HG03558 (cell line): ENCODE results near the gene BBS2.

Source experiments
- ATAC-seq: cut with Tn5 transposase; IDR thresholded peaks from one replicate; pipeline ENCODE4 v1.9.1; 2021; ENCODE audit warnings: moderate number of reproducible peaks; ENCODE audit not compliant: unreplicated experiment; ENCODE audit errors: extremely low read depth

BBS2 gene

GRCh38 chr16:56519459-56520250, at the start of gene BBS2:
Gene BBS2, minus strand, starts transcription at chr16:56520024. Its CDS starts 162 bp downstream, at chr16:56519862.
- peak; percentile 40 for ATAC-seq

DNA sequence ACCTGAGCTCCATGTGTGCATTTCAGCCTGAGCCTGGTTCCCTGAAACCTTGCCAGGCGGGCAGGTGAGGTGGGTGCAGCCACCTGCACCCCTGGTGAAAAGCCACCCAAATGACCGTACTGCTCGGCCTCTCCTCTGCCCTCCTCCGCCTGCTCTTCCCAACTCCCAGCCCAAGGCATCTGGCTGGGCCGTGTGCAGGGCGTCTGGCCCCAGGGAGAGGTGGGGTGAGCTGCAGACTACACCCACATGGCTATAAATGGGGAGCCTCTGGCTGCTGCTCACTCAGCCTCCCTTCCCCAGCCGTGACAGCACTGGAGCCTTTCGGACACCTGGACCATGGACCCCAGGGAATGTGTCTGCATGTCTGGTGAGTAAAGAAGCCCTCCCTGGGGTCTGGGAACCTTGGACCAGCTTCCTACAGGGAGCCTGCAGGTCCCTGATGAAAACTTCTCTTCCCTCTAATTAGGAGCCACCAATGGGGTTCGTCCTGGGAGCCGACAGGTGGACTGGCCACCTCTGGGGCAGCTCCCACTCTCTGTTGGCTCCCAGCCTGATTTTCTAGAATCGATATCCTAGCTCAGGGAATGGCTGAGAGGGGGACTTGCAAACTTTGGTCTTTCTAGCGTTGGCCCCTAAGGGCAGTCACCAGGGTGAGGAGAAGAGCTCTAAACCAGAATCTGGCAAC, 45.1 kb upstream of the BBS2 start, which contains the start of gene MT4:
TSS of gene MT4 (plus strand) at position 281 of the 685 bp plus-strand sequence. CDS start at position 337, 56 bp downstream.
- no peak for ATAC-seq

DNA sequence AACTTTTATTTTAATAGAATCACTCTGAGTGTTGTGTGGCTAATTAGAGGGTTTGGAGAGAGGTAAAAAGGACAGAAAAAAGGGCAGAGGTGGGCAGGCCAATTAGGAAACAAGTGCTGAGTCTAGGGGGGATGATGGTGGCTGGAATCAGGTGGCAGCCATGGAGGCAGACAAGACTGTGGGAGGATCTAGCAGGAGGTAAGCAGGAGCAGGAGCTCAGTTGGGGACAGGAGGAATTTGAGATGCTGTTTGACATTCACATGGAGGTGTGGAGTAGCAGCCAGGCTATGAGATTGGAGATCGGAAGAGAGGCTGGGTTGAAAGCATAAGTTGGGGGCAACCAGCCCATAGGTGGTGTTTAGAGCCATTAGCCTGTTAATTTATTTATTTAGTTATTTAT, 41.3 kb upstream of the BBS2 start:
- ATAC-seq, result no peak

GRCh38 chr16:56560447-56560846, 40.6 kb upstream of the BBS2 start:
- no peak for ATAC-seq

GRCh38 chr16:56559109-56559508, 39.3 kb upstream of the BBS2 start:
- ATAC-seq, result no peak

- no peak for ATAC-seq
Measured at GRCh38 chr16:56558024-56558747, 38.4 kb upstream of the BBS2 start.

- ATAC-seq, result no peak
Measured at GRCh38 chr16:56554441-56554840, 34.6 kb upstream of the BBS2 start.

DNA sequence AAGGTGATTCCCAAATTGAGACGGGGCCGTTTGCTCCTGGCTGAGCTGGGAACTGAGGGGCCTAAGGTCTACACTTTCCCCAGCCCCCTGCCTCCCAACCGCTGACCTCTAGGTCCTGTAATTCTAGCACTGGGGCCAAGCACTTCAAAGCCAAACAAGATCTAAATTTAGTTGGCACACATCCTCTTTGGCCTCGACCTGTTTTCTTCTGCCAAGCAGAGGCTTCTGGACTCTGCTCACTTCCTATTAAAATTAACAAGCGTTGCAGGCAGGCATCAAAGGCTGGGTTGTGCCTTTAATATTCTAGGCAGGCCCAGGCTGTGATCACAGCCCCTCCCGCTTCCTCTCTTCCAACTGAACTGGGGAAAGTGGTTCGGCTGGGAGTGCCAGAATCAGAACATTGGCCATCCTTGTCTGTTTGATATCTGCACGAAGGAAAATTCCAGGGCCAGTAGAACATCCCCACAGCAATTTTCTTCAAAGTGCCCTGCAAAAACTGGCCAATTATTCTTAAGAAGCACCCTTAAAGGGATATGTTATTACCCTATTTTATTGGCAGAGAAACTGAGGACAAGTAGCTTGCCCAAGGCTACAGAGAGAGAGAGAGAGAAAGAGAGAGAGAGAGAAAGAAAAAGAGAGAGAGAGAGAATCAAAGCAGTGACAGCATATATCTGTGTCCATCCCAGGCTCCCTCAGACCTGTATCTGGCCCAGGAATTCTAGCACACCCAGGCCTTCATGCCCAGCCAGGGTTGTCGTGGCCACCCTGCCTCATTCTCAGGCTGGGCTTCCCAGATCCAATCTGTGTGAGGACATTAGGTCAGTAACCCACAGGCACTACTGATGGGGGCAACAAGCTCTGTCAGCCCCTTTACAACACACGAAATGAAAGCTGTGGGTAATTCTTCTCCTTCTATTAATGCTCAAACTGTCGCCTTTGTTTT, 32.2 kb upstream of the BBS2 start:
- ATAC-seq, result no peak

- no peak for ATAC-seq
Measured at GRCh38 chr16:56549744-56550385, 30.0 kb upstream of the BBS2 start.

GRCh38 chr16:56549161-56549560, 29.3 kb upstream of the BBS2 start:
- no peak for ATAC-seq

DNA sequence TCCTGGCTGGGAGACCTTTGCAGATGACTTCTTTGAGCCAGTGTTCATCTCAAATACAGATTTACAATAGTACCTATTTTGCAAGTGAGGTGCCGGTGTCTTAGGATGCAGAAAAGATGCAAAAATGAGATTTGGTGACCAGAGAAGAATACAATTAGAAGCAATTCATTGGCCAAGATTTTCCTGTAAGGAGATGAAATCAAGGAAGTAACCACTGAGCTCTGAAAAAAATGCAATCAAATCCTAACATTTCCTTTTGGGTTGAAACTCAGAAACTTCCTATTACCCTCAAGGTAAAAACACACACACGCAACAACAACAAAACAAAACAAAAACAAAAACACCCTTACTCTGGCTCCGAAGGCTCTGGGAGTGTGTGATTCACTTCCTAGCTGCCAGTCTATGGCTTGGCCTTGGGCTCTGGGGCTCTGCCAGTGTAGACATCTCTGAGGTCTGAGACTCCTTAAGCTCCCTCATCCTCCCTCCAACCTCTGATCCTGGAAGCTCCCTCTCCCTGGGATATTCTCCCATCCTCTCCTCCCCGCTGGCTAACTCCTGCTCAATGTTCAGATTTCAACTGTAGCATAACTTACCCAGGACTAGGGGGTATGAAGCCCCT, 28.2 kb upstream of the BBS2 start:
- ATAC-seq, result no peak

GRCh38 chr16:56547120-56547948, 27.5 kb upstream of the BBS2 start:
- ATAC-seq, result no peak

GRCh38 chr16:56542039-56542438, 22.2 kb upstream of the BBS2 start:
- ATAC-seq, result no peak

DNA sequence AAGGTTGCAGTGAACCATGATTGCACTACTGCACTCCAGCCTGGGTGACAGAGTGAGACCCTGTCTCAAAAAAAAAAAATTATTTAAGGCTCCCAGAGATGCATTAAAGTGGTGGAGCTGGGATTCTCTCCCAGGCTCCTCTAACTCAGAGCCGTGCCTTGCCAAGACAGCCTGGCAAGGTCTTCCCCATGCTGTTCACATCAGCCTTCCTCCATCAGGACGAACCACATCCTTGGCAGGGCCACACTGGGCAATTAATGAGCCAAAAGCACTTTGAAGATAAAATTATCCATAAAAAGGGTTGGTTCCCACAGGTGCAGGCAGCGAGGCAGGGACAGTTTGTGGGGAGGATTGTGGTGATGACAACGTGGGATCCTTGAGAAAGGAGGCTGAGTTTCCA, 19.8 kb upstream of the BBS2 start:
- no peak for ATAC-seq

DNA sequence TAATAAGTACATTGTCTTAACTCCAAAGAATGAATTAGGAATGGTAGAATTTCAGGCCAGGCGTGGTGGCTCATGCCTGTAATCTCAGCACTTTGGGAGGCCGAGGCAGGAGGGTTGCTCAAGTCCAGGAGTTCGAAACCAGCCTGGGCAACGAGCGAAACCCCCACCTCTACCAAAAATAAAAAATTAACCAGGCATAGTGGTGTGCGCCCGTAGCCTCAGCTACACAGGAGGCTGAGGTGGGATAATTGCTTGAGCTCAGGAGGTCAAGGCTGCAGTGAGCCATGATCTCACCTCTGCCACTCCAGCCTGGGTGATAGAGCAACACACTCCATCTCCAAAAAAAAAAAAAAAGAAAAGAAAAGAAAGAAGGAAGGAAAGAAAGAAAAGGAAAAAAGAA, 18.5 kb upstream of the BBS2 start:
- no peak for ATAC-seq

- no peak for ATAC-seq
Measured at GRCh38 chr16:56534847-56535383, 15.1 kb upstream of the BBS2 start.

DNA sequence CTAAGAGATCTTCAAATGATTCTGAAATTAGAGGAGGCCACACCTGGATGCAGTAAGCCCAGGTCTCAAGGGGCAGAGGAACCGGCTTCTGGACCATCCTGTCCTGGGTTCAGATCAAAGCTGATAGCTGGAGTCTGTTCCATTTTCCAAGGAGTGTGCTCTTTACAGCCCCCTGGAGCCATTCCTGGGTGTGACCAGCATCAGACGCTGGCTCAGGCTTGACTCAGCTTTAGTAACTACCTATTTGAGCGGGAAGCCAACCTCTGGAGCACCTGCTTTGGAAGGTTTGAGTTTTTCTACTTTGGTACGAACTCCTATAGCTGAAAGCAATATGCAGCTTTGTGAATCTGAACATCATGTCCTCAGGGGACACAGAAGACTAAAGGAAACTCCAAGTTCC, 12.9 kb upstream of the BBS2 start:
- no peak for ATAC-seq

- ATAC-seq, result no peak
Measured at GRCh38 chr16:56530872-56531271, 11.0 kb upstream of the BBS2 start.
